ENCODE results near the gene SMYD3.

The SMYD3 gene

GRCh38 chr1:245965398-245965797 lies 541.7 kb downstream of the SMYD3 start:
- H3K27ac ChIP-seq, result no peak overlapping the region
- no peak for TF ChIP-seq ZFX (IDR thresholded peaks at IDR 0.05)
- no peak for TF ChIP-seq CTCF (conservative IDR thresholded peaks at IDR 0.05)

GRCh38 chr1:245963649-245964048 lies 543.4 kb downstream of the SMYD3 start:
- TF ChIP-seq ZFX (IDR thresholded peaks at IDR 0.05) (no peak), CTCF (conservative IDR thresholded peaks at IDR 0.05) (no peak)
- H3K27ac ChIP-seq, result no peak overlapping the region

GRCh38 chr1:245962453-245962852 lies 544.6 kb downstream of the SMYD3 start:
- H3K27ac ChIP-seq, result no peak overlapping the region
- TF ChIP-seq ZFX (IDR thresholded peaks at IDR 0.05) (no peak), CTCF (conservative IDR thresholded peaks at IDR 0.05) (no peak)

GRCh38 chr1:245961137-245961540 lies 545.9 kb downstream of the SMYD3 start:
- no peak for TF ChIP-seq CTCF (conservative IDR thresholded peaks at IDR 0.05)
- no peak for TF ChIP-seq ZFX (IDR thresholded peaks at IDR 0.05)
- H3K27ac ChIP-seq, result no peak overlapping the region

- TF ChIP-seq ZFX (IDR thresholded peaks at IDR 0.05) (no peak), CTCF (conservative IDR thresholded peaks at IDR 0.05) (no peak)
Observed at GRCh38 chr1:245960171-245960570, 546.9 kb downstream of the SMYD3 start.

GRCh38 chr1:245958016-245958415 lies 549.1 kb downstream of the SMYD3 start:
- no peak for TF ChIP-seq ZFX (IDR thresholded peaks at IDR 0.05)
- no peak for TF ChIP-seq CTCF (conservative IDR thresholded peaks at IDR 0.05)
- no peak overlapping the region for H3K27ac ChIP-seq

More at GRCh38 chr1:245960171-245960570, 546.9 kb downstream of the SMYD3 start:
- H3K27ac ChIP-seq, result no peak overlapping the region

GRCh38 chr1:245957427-245957826 lies 549.7 kb downstream of the SMYD3 start:
- TF ChIP-seq CTCF (conservative IDR thresholded peaks at IDR 0.05) (no peak), ZFX (IDR thresholded peaks at IDR 0.05) (no peak)

More at GRCh38 chr1:245957427-245957826, 549.7 kb downstream of the SMYD3 start:
- H3K27ac ChIP-seq, result no peak overlapping the region

Data from C4-2B (cell line).